Activated gamma-delta T cell treated with anti-CD3 and anti-CD28 coated beads, Interleukin-2, amount 50 U/mL, for 16 hours (primary cell): ENCODE results near the gene ROBO1.

Source experiments
- DNase-seq: peaks from one replicate; pipeline ENCODE4 v3.0.0-alpha.2; 2020; ENCODE audit warnings: low read depth

The ROBO1 gene

GRCh38 chr3:78974181-78974790 lies 793.5 kb downstream of the ROBO1 start:
- DNase-seq = no peak

- DNase-seq = no peak
Observed at GRCh38 chr3:78972617-78973301, 795.0 kb downstream of the ROBO1 start.

GRCh38 chr3:78970656-78971055 lies 797.1 kb downstream of the ROBO1 start:
- no peak for DNase-seq

- no peak for DNase-seq
Observed at GRCh38 chr3:78969483-78969882, 798.3 kb downstream of the ROBO1 start.

GRCh38 chr3:78967061-78967460 lies 800.7 kb downstream of the ROBO1 start:
- no peak for DNase-seq

- no peak for DNase-seq
Observed at GRCh38 chr3:78963771-78964170, 804.0 kb downstream of the ROBO1 start.

GRCh38 chr3:78957456-78957855 lies 810.3 kb downstream of the ROBO1 start:
- DNase-seq = no peak

- no peak for DNase-seq
Observed at GRCh38 chr3:78951342-78951945, 816.4 kb downstream of the ROBO1 start.

GRCh38 chr3:78941587-78941986 lies 826.2 kb downstream of the ROBO1 start:
- DNase-seq = no peak

GRCh38 chr3:78940626-78941025 lies 827.2 kb downstream of the ROBO1 start:
- no peak for DNase-seq

GRCh38 chr3:78940128-78940527 lies 827.7 kb downstream of the ROBO1 start:
- no peak for DNase-seq

- DNase-seq = no peak
Observed at GRCh38 chr3:78937475-78937874, 830.3 kb downstream of the ROBO1 start.

GRCh38 chr3:78927759-78928158 lies 840.0 kb downstream of the ROBO1 start:
- DNase-seq = no peak

GRCh38 chr3:78926523-78926922 lies 841.3 kb downstream of the ROBO1 start:
- DNase-seq = no peak

- no peak for DNase-seq
Observed at GRCh38 chr3:78924711-78925110, 843.1 kb downstream of the ROBO1 start.

GRCh38 chr3:78919021-78919755 lies 848.6 kb downstream of the ROBO1 start:
- no peak for DNase-seq

- no peak for DNase-seq
Observed at GRCh38 chr3:78918361-78919020, 849.3 kb downstream of the ROBO1 start.

- no peak for DNase-seq
Observed at GRCh38 chr3:78917536-78917935, 850.3 kb downstream of the ROBO1 start.

GRCh38 chr3:78913711-78914110 lies 854.1 kb downstream of the ROBO1 start:
- no peak for DNase-seq

GRCh38 chr3:78912687-78913086 lies 855.1 kb downstream of the ROBO1 start:
- DNase-seq = no peak

GRCh38 chr3:78912259-78912658 lies 855.5 kb downstream of the ROBO1 start:
- DNase-seq = no peak

GRCh38 chr3:78911394-78911793 lies 856.4 kb downstream of the ROBO1 start:
- no peak for DNase-seq
